NCI-H2171 (cell line): ENCODE measurements around the gene IFNA6.

Source experiments
- DNase-seq: peaks from one replicate; lab custom pipeline; 2025; lab: John Stamatoyannopoulos, UW

IFNA6 gene

DNA sequence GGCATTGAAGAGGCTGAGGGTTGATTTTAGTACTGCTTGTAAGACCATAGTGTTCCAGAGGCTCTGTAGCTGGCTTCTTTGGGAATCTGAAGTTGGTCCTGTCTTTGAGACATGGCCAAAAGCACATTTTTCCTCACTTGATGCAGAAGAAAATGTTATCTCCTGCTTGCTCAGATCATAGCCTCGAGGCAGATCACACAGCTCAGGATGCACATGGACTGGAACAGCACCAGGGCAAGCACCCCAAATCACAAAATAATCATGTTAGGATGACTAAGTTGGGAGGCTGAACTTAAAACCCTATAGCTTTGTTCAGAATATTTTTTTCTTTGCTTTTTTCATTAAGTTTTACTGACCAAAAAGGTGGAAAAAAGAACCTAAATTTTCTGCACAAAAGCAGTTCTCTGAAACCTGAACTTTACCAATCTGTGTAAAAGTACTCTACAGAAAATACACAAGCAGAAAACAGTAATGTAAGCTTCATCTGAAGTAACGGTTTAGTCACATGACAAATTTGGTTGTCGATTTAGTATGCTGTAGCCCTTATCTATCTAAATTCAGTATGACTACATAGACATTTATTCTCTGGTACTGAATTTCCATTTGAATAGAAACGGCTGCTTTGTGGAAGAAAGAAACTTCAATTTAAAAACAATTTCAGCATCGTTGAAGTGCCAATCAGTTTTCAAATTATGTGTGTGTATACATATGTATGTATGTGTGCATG lies 18.8 kb downstream of the IFNA6 start:
- no peak for DNase-seq

DNA sequence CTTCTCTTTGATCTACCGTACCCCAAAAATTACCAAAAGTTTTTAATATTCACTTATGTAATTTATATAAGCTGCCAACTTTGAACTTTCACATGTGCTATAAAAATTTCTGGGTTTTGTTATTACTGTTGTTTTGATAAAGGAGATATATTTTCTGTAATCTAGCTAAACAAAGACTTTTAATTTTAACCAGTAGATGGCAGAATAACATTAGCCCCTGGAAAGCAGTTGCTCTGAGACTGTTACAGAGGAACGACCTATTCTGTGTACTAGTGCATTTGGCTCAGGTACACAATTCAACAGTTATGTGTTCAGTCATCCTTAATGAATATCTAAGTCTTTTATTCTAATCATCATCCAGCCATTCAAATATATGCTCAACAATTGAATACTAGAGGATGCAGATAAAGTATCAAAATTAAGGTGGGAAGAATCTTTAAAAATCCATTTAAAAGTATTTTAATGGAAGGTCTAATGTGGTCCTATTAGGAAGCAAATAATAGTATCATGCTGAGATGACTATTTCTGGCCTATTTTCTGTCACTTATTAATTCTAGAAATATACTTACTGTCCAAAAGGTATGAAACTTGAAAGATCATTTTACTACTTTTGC lies 24.1 kb downstream of the IFNA6 start:
- DNase-seq = no peak

DNA sequence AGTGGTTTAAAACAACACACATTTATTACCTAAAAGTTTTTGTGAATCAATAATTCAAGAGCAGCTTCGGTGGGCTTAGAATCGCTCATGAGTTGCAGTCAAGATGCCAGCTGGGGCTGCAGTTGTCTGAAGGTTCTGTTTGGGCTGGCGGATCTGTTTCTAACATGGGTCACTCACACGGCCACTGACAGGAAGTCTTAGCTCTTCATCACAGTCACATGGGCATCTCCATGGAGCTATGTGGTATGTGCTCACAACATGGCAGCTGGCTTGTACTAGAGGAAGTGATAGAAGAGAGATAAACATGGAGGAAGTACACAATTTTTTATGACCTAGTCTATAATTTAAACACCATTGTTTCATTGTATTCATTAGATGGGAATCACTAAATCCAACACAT lies 26.6 kb downstream of the IFNA6 start:
- no peak for DNase-seq

DNA sequence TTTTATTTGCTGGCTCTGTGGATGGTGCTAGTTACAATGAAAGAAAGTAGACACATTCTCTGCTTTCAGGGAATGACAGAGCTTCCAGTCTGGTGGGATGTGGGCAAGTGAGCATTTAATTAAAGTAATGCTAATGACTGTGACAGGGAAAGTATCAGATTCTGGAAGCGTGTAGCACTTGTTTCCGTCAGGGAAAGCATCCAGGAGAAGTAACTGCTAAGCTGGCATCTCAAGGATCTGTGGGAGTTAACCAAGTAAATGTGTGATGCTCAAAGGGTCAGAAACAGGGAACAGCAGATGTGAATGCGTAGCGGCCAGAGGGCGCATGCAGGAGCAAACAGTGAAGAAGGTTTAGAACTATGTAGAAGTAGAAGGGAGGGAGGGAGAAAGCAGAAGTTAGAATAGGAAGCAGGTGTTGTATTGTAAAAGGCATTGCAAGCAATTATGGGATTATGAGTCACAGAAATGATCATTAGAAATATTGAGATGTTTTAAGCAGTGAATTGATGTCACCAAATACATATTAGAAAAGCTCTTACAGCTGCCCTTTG lies 27.7 kb downstream of the IFNA6 start:
- no peak for DNase-seq

DNA sequence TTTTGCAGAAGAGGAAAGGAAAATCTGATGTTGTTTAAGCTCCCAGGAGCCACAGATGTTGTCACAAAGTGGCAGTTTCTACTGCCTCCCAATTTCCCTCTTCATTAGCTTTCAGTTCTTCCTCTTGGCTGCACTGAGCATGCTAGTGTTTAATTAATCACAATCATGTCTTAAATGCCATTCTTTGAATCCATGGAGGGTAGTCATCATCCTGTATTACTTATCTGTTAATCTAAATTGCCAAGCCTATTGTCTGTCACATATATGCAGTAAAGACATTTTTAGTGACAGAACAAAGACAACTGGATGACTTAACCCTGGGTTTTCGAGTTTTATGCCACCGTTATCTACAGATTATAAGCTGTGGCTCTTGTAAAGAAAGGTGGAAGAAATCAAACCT lies 30.2 kb downstream of the IFNA6 start:
- no peak for DNase-seq

DNA sequence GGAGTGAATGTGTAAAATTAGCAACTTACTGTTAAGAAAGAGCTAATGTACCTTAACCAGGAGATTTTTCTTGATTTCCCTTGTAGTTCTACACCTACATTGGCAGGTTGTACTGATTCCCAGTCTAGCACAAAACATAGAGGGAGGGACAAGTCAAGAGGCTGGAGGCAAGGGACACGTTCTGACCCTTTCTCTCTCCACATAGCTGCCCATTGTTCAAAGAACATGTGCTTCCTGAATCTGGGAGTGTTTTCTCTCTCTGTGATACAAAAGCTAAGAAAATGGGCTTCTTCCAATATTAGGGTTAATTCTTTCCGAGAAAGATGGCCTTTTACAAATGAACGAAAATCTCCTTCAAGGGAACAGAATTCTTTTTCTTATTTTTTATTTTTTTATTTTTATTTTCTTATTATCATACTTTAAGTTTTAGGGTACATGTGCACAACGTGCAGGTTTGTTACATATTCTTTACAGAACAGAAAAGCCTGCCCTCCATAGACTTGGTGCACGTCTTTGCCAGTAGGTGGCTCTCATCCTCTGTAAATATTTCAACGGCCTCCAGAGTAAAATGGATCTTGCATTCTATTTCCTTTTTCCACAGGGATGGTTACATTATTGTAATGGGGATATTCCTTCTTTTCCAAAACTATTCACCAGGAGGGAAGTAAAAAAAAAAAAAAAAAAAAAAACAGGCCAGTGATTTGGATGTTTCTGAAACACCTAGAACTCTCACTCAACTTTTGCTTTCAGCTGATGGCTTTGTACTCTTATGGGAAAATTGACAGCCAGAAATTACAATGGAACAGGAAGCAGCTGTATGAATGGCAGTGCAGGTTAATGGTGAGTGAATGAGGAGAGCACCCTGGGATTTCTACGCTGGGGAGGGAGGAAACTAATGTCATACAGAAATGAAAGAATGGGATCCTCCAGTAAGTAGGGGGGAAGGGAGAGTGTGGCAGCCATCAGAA lies 32.4 kb downstream of the IFNA6 start:
- peak; percentile 3 for DNase-seq

DNA sequence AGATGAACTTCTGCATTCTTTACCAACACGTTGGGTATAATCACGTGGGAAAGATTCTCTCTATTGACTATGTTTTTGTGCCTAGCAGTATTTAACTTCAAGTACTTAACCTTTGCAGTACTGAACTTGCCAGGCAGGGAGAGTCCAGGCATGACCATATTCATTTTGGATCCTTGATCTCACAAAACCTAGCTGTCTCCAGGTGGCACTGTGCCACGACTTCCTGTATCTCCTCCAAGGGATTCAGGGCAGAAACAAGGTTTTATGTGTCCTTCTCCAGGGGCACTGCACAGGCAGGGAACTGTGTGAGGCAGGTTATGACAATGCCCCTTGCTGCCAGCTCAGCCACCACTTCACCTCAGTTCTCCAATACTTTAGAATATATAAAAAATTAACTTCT lies 33.8 kb downstream of the IFNA6 start:
- no peak for DNase-seq

DNA sequence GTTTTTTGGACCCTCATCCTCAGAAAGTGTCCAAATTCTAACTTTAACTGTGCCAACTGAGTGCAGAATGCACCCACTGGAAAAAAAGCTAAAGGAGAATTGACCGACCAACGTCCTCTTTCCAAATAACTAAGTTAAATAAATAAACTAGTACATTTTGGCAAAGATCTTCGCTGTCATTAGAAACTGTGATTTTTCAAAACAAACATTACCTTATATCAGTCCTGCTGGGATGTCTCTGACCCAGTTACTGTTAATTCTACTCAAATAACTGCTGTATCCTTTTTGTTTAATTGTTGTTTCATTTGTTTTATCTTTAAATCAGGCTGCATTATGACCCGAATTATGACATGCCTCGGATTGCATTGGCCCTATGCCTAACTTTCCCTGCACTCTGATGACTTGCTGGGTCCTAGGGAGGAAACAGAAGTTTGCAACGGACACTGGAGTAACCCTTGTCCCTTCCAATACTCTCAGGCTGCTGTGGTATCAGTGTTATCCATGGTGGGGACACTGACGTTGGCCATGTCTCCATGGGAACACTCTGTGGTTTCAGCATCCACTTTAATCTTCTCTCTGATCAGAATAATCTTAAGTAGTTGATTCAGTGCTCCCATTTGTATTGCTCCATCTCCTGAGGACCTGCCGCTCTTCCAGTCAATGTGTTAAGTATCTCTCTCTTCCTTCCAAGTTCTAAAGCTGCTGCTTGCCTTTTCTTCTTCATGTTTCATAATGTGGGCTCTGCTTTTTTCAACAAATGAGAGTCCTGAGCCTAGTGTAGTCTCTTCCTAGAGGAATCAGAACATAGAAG lies 34.5 kb downstream of the IFNA6 start:
- no peak for DNase-seq

DNA sequence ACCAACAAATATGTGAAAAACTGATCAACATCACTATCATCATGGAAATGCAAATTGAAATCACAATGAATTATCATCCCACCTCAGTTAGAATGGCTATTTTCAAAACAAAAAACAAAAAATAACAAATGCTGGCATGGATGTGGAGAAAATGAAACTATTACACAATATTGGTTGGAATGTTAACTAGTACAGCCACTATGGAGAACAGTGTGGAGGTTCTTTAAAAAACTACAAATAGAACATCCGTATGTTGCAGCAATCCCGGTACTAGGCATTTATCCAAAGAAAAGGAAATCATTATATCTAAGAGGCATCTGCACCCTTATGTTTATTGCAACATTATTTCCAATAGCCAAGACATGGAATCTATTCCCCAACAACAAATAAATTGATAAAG lies 36.5 kb downstream of the IFNA6 start:
- DNase-seq = no peak

DNA sequence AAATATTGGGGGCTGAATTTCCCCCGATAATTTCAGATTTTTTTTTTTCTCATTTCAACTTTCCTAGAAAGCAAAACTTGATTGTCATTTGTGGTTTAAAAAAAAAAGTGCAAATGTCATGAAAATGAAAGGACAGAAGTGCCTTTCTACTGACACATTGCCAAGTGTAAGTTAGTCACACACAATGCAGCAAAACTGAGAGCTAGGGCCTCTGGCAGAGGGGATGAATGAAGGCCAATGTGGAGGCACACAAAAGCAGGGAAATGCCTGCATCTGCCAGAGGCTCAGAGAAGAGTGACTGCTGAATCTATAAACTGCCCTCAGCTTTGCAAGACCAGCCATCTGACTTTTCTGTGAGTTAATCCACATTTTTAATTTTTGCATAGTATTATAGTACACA lies 38.8 kb downstream of the IFNA6 start:
- no peak for DNase-seq

DNA sequence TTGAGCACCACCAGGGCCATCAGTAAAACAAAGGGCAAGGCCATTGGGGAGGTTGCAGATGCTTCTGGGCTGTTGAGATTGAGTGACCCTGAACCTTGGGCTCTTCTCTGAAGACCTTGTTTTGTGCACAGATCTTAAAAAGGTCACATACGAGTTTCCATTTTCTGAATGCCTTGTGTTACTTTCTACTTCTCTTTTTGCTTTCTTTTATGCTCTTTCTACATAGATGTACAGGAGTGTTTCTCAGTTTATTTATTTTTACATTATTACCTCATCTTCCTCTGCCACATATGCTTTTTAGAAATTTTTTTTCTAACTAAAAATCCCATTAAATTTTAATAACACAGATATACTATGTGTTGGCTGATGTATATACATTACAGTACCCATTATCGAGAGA lies 45.5 kb downstream of the IFNA6 start, which contains the start of gene IFNA5:
Gene IFNA5 (minus strand): TSS at position 101 of the 400 bp plus-strand sequence. CDS start 57 bp downstream, at position 44.
- no peak for DNase-seq
